ENCODE results near the gene SUSD2.

DNA sequence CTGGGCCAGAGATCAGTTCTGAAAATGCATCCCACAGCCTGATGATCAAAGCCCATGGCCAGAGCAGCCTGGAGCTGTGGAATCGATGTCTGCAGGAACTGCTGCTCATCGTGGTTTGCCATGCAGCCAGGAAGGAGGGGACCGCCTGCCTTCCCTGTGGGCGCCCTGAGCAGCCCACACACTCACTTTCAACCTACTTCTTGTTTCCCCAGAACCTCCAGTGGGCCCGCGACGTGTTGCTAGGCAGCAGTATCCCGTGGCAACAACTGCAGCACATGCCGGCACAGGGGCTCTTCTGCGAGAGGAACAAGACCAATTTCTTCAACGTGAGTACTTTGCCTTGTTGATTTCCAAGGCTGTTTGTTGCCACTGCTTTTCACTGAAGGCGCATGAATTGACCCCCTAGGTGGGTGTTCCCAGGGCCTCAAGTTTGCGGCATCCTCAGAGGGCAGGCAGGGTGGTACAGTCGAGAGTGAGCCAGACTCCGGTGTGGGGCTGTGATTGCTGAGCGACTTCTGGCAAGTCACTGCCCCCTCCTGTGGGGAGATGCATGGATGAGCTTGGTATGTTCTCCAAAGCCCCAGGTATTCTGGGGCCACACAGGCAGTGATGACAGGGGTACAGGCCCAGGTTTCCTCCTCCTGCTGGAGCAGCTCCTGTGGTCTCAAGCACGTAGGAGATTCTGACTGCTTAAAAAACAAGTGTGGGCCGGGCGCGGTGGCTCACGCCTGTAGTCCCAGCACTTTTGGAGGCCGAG is 47.0 kb upstream of the SUSD2 start:
- TF ChIP-seq, protein P1, sequence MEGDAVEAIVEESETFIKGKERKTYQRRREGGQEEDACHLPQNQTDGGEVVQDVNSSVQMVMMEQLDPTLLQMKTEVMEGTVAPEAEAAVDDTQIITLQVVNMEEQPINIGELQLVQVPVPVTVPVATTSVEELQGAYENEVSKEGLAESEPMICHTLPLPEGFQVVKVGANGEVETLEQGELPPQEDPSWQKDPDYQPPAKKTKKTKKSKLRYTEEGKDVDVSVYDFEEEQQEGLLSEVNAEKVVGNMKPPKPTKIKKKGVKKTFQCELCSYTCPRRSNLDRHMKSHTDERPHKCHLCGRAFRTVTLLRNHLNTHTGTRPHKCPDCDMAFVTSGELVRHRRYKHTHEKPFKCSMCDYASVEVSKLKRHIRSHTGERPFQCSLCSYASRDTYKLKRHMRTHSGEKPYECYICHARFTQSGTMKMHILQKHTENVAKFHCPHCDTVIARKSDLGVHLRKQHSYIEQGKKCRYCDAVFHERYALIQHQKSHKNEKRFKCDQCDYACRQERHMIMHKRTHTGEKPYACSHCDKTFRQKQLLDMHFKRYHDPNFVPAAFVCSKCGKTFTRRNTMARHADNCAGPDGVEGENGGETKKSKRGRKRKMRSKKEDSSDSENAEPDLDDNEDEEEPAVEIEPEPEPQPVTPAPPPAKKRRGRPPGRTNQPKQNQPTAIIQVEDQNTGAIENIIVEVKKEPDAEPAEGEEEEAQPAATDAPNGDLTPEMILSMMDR (IDR thresholded peaks at IDR 0.05; ENCODE audit: borderline replicate concordance, extremely low read depth, low read length, poor library complexity, severe bottlenecking): no peak
- TF ChIP-seq EZH2 (IDR thresholded peaks at IDR 0.05; ENCODE audit: borderline replicate concordance, low read depth, low read length, severe bottlenecking): no peak

Data from DND-41 (cell line).